Mammary epithelial cell (primary cell): ENCODE results near the gene USP3.

ENCODE experiments used
- CTCF ChIP-seq, 2 donors: IDR thresholded peaks in 1 of 2; conservative IDR thresholded peaks in 1 of 2; 2 replicates each; pipeline ENCODE4 v1.5.1; 2011 to 2012; ENCODE audit warnings: inconsistent platforms in 2 of 2, low read length in 2 of 2, mild to moderate bottlenecking in 2 of 2, control low read depth in 1 of 2, low read depth in 1 of 2; ENCODE audit not compliant: insufficient read depth in 1 of 2; ENCODE audit errors: extremely low read depth in 1 of 2
- EZH2 ChIP-seq: IDR thresholded peaks from 2 replicates; pipeline ENCODE4 v1.6.1; 2012; ENCODE audit warnings: low read length, inconsistent platforms, borderline replicate concordance

GRCh38 chr15:63582179-63582578 lies 77.8 kb downstream of the USP3 start:
- TF ChIP-seq EZH2 (no peak), CTCF (conservative IDR thresholded peaks at IDR 0.05 in 1 of 2, IDR thresholded peaks at IDR 0.05 in 1 of 2; ENCODE audit: extremely low read depth in 1 of 2, insufficient read depth in 1 of 2, low read depth in 1 of 2, low read length in 2 of 2) (no peak)
